K562 (cell line): Measurements from ENCODE around the gene NDOR1.

Experiments used
- FOXM1 ChIP-seq, 2 experiments: fragments of 450-650 bp in 1 of 2; sonication (generic) in 1 of 2; formaldehyde crosslinking in 1 of 2; IDR thresholded peaks; 2 replicates each; pipeline versions ENCODE4 v1.6.1 to v1.9.0; 2017 to 2022; ENCODE audit warnings: low read depth in 2 of 2, mild to moderate bottlenecking in 2 of 2, missing genetic modification reagents in 1 of 2, moderate library complexity in 1 of 2
- GATAD2A ChIP-seq: fragments of 450-650 bp; IDR thresholded peaks from 2 replicates; pipeline ENCODE4 v1.6.1; 2017
- MXI1 ChIP-seq: IDR thresholded peaks from 2 replicates; pipeline ENCODE4 v1.6.1; 2011; ENCODE audit warnings: low read depth, mild to moderate bottlenecking, improper control_type of control experiment, low read length
- POLR2A ChIP-seq: fragments of 450-650 bp; conservative IDR thresholded peaks from 2 replicates; pipeline ENCODE4 v1.6.1; 2016
- POLR2AphosphoS5 ChIP-seq: IDR thresholded peaks from 2 replicates; pipeline ENCODE4 v1.6.1; 2011; ENCODE audit warnings: mild to moderate bottlenecking, low read depth, low read length, moderate library complexity; ENCODE audit not compliant: control insufficient read depth, insufficient read depth
- PPARD ChIP-seq: fragments of 250-450 bp; sonication (Bioruptor Pico); IDR thresholded peaks from 2 replicates; pipeline ENCODE4 v1.8.0; 2022; ENCODE audit warnings: inconsistent platforms, mild to moderate bottlenecking, moderate library complexity
- SMAD3 ChIP-seq: fragments of 450-650 bp; formaldehyde crosslinking; conservative IDR thresholded peaks from 2 replicates; pipeline ENCODE4 v1.4.0; 2020; ENCODE audit warnings: mild to moderate bottlenecking
- ZNF347 ChIP-seq: fragments of 450-650 bp; formaldehyde crosslinking; IDR thresholded peaks from 2 replicates; pipeline ENCODE4 v1.4.0; 2020; ENCODE audit warnings: low read depth, mild to moderate bottlenecking, moderate library complexity
- ZNF431 ChIP-seq: sonication (generic); formaldehyde crosslinking; IDR thresholded peaks from 2 replicates; pipeline ENCODE4 v1.8.0; 2022; ENCODE audit warnings: mild to moderate bottlenecking, missing genetic modification reagents
- TF ChIP-seq, protein P1 (sequence below): fragments of 250-450 bp; sonication (Bioruptor Pico); IDR thresholded peaks from 2 replicates; pipeline ENCODE4 v1.5.1; 2021; ENCODE audit warnings: mild to moderate bottlenecking
- TF ChIP-seq, protein P2 (sequence below): fragments of 250-450 bp; sonication (Bioruptor Pico); IDR thresholded peaks from 2 replicates; pipeline ENCODE4 v1.5.0; 2020; ENCODE audit warnings: mild to moderate bottlenecking, borderline replicate concordance
- TF ChIP-seq, protein P3 (sequence below), 3 experiments: IDR thresholded peaks in 2 of 3; conservative IDR thresholded peaks in 1 of 3; 2 replicates each; pipeline ENCODE4 v1.5.1; 2011 to 2012; ENCODE audit warnings: low read length in 3 of 3, mild to moderate bottlenecking in 3 of 3, control low read depth in 2 of 3, improper control_type of control experiment in 1 of 3, inconsistent platforms in 1 of 3, low read depth in 1 of 3, mixed read lengths in 1 of 3, moderate library complexity in 1 of 3; ENCODE audit not compliant: insufficient read depth in 2 of 3
- TF ChIP-seq, protein P4 (sequence below): sonication (generic); formaldehyde crosslinking; IDR thresholded peaks from 2 replicates; pipeline ENCODE4 v1.8.0; 2022; ENCODE audit warnings: mild to moderate bottlenecking, low read depth, missing genetic modification reagents

DNA sequence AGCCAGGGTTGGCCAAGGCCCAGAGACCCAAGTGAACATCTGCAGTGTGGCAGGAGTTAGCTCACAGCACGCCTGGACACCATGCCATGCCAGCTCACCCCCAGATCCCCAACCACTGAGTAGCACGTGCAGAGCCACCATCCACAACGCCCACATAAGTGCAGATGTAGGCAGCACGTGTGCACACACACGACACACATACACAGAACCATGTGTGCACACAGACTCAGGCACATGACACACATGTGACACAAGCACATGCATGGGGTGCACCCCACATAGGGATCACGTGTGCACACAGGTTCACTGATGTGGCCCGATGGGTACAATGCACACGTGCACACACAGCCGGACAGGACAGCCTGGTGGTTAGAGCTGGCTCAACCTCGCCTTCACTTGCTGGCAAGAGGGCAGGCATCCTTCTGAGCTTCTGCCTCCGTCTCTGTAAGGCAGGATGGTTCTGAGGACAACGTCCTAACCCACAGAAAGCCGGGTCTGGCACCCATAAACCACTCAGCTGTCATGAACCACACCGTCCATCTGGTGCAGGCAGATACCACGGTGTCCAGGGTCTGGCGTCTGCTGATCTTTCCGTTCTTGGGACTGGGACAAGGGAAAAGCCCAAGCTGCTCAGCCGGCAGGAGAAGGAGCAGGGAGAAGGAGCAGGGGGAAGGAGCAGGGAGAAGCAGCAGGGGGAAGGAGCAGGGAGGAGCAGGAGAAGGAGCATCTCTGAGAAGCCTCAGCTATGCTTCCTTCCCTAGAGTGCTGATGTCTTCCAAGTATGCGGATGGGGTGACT, 47.7 kb upstream of the NDOR1 start:
- TF ChIP-seq, protein P1, sequence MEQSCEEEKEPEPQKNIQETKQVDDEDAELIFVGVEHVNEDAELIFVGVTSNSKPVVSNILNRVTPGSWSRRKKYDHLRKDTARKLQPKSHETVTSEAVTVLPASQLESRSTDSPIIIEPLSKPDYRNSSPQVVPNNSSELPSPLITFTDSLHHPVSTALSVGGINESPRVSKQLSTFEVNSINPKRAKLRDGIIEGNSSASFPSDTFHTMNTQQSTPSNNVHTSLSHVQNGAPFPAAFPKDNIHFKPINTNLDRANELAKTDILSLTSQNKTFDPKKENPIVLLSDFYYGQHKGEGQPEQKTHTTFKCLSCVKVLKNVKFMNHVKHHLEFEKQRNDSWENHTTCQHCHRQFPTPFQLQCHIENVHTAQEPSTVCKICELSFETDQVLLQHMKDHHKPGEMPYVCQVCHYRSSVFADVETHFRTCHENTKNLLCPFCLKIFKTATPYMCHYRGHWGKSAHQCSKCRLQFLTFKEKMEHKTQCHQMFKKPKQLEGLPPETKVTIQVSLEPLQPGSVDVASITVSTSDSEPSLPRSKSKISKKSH (CRISPR knock-in tag) = no peak
- TF ChIP-seq, protein P2, sequence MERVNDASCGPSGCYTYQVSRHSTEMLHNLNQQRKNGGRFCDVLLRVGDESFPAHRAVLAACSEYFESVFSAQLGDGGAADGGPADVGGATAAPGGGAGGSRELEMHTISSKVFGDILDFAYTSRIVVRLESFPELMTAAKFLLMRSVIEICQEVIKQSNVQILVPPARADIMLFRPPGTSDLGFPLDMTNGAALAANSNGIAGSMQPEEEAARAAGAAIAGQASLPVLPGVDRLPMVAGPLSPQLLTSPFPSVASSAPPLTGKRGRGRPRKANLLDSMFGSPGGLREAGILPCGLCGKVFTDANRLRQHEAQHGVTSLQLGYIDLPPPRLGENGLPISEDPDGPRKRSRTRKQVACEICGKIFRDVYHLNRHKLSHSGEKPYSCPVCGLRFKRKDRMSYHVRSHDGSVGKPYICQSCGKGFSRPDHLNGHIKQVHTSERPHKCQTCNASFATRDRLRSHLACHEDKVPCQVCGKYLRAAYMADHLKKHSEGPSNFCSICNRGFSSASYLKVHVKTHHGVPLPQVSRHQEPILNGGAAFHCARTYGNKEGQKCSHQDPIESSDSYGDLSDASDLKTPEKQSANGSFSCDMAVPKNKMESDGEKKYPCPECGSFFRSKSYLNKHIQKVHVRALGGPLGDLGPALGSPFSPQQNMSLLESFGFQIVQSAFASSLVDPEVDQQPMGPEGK = no peak
- TF ChIP-seq, protein P3, sequence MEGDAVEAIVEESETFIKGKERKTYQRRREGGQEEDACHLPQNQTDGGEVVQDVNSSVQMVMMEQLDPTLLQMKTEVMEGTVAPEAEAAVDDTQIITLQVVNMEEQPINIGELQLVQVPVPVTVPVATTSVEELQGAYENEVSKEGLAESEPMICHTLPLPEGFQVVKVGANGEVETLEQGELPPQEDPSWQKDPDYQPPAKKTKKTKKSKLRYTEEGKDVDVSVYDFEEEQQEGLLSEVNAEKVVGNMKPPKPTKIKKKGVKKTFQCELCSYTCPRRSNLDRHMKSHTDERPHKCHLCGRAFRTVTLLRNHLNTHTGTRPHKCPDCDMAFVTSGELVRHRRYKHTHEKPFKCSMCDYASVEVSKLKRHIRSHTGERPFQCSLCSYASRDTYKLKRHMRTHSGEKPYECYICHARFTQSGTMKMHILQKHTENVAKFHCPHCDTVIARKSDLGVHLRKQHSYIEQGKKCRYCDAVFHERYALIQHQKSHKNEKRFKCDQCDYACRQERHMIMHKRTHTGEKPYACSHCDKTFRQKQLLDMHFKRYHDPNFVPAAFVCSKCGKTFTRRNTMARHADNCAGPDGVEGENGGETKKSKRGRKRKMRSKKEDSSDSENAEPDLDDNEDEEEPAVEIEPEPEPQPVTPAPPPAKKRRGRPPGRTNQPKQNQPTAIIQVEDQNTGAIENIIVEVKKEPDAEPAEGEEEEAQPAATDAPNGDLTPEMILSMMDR (IDR thresholded peaks at IDR 0.05 in 2 of 3, conservative IDR thresholded peaks at IDR 0.05 in 1 of 3; ENCODE audit: insufficient read depth in 2 of 3, low read depth in 1 of 3, low read length in 3 of 3) = no peak
- peak; percentile 38; the same call in 1 of the 2 replicates for TF ChIP-seq POLR2AphosphoS5
- TF ChIP-seq SMAD3 (CRISPR knock-in tag) = no peak
- TF ChIP-seq GATAD2A = no peak
- no peak for TF ChIP-seq ZNF347 (CRISPR knock-in tag)
- no peak for TF ChIP-seq POLR2A
- TF ChIP-seq FOXM1 (IDR thresholded peaks at IDR 0.05; ENCODE audit: low read depth) = no peak
- no peak for TF ChIP-seq FOXM1 (CRISPR knock-in tag; IDR thresholded peaks at IDR 0.05; ENCODE audit: low read depth)
- no peak for TF ChIP-seq ZNF431 (CRISPR knock-in tag)
- TF ChIP-seq PPARD = no peak
- no peak for TF ChIP-seq MXI1
- TF ChIP-seq, protein P4, sequence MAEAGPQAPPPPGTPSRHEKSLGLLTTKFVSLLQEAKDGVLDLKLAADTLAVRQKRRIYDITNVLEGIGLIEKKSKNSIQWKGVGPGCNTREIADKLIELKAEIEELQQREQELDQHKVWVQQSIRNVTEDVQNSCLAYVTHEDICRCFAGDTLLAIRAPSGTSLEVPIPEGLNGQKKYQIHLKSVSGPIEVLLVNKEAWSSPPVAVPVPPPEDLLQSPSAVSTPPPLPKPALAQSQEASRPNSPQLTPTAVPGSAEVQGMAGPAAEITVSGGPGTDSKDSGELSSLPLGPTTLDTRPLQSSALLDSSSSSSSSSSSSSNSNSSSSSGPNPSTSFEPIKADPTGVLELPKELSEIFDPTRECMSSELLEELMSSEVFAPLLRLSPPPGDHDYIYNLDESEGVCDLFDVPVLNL = no peak
